GM21367 (cell line): ENCODE results near the gene PHF21A.
"Not testable (repeated sequence)": the region's sequence is repeated elsewhere in the genome, so short reads cannot be mapped to it uniquely, and the experiment has no call there.

Experiments used
- ATAC-seq: cut with Tn5 transposase; IDR thresholded peaks from one replicate; pipeline ENCODE4 v1.9.1; 2021; ENCODE audit not compliant: unreplicated experiment

PHF21A gene

GRCh38 chr11:45985212-45985611, 136.0 kb downstream of the PHF21A start:
- ATAC-seq, result no peak

- ATAC-seq, result no peak
Measured at GRCh38 chr11:45984192-45984591, 137.1 kb downstream of the PHF21A start.

DNA sequence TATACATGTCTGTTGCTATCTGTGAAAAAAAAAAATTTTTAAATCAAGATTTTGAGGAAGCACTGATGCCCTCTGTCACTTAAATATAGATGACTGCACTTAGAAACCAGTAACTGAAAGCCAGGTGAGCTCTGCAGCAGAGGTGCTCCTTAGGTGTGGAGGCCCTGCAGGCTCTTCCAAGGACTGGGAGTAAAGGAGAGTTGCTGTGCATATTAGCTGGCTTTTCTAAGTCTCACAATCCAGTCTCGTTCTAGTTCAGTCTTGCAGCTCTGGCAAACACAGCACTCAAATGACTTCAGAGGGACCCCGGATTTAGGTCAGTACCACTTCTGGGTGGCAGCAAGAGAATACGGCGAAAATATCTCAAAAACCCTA, 137.8 kb downstream of the PHF21A start:
- no peak for ATAC-seq

DNA sequence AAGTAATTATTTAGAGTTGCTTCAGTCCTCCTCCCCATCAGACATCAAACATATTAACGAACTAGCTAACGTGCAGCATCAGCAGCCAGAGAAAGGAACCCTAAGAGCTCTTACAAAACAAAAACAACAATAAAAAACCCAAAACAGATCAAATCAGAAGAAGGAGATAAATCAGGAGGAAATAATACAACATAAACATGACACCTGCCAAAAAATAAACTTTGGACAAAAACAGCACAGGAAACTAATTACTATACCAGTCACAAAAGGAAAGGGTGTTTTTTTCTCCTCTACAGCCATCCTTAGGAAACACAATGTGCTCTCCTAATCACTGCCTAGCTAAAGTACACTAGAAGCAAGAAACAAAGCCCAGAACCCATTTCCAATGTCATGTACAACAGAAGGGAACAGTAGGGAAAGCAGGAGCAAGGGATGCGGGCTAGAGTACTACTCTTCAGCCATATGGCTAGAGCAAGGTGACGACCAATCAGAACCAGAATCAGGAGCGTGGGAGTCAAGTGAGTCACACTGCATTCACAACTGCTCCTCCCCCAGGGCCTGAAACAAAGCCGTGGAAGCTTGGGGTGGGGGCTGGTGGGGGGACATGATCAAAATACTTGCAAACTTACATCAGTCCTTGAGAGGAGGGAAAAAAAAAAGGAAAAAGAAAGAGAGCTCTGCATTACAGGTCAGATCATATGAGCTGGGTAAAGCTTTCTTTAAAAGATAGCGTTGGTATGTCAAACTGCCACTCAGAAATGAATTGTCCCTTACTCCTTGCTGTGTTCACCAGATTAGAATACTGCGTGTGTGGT, 138.4 kb downstream of the PHF21A start:
- ATAC-seq, result no peak

DNA sequence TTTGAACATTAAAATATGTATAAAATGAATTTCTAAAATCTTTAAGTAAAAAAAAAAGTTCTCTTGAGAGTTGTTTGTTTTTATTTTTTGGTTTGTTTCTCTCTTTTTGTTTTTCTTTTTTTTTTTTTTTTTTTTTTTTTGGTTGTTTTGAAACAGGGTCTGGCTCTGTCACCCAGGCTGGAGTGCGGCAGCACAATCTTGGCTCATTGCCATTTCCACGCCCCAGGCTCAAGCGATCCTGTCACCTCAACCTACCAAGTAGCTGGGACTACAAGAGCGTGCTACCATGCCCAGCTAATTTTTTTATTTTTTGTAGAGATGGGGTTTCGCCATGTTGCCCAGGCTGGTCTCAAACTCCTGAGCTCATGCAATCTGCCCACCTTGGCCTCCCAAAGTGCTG, 139.4 kb downstream of the PHF21A start:
- ATAC-seq, result not testable (repeated sequence)

- ATAC-seq, result no peak
Measured at GRCh38 chr11:45974806-45975205, 146.4 kb downstream of the PHF21A start.

DNA sequence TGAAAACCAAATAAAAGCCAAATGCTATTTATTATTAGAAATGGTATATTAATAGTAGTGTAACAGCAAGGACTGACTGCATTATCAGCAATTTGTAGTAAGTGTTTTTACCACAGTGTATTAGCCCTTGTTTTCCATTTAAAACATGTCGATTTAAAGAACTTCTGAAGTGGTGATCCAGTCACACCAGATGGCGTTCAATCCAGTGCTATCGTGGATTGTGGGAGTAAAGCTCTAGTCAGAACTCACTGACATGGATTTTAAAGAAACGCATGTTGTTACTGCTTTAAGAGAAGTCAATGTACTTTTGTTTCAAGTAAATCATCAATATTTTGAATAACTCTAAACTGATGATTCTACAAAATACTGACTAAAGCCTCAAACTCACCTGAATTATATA, 147.7 kb downstream of the PHF21A start:
- ATAC-seq, result no peak

DNA sequence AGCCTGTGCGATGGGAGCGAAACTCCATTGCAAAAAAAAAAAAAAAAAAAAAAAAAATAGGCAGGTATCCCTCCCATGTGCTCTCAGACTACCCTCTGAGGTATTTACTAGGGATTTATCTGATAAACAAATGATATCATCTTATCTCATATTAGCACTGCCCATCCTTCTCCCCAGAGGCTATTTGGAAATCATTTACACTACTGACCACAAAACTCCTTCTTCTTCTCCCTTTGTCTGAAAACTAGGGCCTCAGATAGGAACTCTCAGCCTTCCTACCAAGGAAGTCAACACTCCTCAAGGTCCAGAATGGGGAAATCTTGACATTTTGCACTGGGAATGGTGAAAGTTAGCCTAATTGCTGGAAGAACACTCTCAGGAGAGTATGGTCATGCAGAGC, 152.4 kb downstream of the PHF21A start:
- ATAC-seq, result no peak

DNA sequence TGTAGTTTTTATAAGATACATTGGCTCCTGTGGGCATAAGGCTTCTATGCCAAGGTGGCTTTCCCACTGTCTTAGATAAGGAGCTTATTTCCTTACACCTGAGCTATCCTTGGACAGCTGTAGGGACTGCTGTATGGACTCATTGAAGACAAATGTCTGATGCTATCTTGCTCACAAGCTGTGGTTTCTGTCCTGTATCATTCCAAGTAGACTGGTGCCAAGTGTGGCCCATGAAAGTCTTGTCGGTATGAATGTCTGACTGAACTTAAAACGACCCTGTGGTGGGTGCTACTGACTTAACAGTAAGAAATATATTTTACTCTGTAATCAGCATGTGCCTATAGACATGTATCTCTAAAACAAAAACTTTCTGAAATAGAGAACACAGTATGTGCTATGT, 153.7 kb downstream of the PHF21A start:
- ATAC-seq, result no peak

DNA sequence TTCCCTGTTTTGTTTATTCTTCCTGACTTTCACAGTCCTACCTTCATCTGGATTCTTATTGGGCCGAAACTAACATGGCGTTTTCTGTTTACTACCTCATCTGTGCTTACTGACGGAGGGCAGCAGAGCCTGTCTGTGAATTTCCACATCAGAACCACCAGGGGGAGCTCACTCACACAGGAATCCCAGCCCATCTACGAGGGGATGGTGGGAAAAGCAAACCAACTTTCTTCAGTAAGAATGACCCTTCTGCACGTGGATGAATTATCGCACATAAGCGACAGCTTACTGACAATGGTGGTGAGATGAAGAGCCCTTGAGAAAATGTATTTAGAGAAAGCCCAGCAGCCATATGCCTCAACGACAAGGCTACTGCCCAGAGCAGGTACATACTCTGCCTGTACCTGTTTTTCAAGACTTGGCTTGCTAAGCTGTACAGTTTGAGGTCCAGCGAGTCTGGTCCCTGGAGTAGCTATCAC, 156.3 kb downstream of the PHF21A start:
- ATAC-seq, result no peak

- no peak for ATAC-seq
Measured at GRCh38 chr11:45961751-45962240, 159.5 kb downstream of the PHF21A start.

- no peak for ATAC-seq
Measured at GRCh38 chr11:45960387-45961095, 160.7 kb downstream of the PHF21A start.

DNA sequence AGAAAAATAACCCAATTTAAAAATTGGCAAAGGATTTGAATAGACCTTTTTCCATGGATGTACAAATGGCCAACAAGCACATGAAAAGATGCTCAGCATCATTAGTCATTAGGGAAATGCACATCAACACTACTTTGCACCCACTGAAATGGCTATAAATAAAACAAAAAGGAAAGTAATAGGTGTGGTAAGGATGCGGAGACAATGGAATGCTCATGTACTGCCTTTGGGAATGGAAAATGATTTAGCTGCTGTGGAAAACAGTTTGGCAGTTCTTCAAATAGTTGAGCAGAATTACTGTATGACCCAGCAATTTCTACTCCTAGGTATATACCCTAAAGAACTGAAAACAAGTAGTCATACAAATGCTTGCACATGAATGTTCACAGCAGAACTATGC, 161.4 kb downstream of the PHF21A start:
- no peak for ATAC-seq

- no peak for ATAC-seq
Measured at GRCh38 chr11:45949992-45950407, 171.3 kb downstream of the PHF21A start.

DNA sequence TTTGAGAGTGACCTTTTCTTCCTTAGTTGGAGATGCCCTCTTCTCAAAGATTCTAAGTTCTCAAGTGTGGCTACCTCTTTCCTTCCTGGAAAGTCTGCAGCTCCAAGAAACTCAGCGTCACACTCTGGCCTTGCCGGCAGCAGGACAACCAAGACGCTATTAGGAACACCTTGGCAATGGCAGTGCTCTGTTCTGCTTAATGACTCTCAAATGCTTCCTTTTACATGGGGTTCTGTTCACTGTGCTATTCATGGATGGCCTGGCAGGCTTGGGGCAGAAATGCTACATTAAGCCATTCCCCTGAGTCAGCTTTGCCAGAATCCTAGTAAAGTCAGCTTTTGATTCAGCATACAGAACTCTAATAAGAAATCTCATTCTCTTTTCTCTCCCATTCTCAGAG, 172.9 kb downstream of the PHF21A start:
- ATAC-seq, result no peak

GRCh38 chr11:45947885-45948284, 173.4 kb downstream of the PHF21A start:
- ATAC-seq, result no peak

GRCh38 chr11:45945397-45945999, 175.8 kb downstream of the PHF21A start:
- ATAC-seq, result no peak

GRCh38 chr11:45942381-45942780, 178.9 kb downstream of the PHF21A start:
- no peak for ATAC-seq

GRCh38 chr11:45941285-45941684, 180.0 kb downstream of the PHF21A start:
- ATAC-seq, result no peak

- no peak for ATAC-seq
Measured at GRCh38 chr11:45939836-45940235, 181.4 kb downstream of the PHF21A start.

DNA sequence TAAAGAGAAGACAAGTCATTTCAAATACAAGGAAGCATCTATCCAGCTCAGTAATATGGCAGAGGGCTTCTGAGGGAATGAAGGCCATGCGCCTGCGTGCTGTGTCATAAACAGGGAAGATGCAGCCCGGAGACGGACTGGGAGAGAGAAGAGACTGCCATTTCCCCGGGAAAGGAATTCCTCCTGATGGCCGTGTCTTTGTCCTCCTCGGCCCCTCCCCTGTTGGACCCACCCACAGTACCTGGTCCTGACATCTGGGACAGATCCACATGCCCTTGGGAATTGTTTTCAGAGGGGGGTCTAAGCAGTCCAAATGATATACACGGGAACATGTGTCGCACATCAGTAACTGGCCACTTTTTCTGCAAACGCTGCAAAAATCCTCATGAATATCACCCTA, 183.3 kb downstream of the PHF21A start:
- no peak for ATAC-seq
